Kidney (tissue), 14 donors: ENCODE results near the gene SRD5A3. TPM values are rescaled to one million over a fixed set of nuclear protein-coding genes. Genes with fewer than 3 reads are reported as not detected.
"Not testable (repeated sequence)": the region's sequence is repeated elsewhere in the genome, so short reads cannot be mapped to it uniquely, and the experiment has no call there.

ENCODE experiments used
- DNase-seq, 5 donors: peaks; one replicate each; pipeline ENCODE4 v3.0.0-alpha.2; 2013 to 2020
- FAIRE-seq: peaks from 2 replicates; lab custom pipeline; 2012; peaks lifted over from hg19 to GRCh38; lab: Jason Lieb, UNC
- H3K27ac ChIP-seq, 2 donors: one replicate each; pipeline ENCODE4 v1.7.0; 2013; ENCODE audit warnings: low read depth in 2 of 2, low read length in 2 of 2, inconsistent platforms in 1 of 2
- H3K27me3 ChIP-seq: one replicate; pipeline ENCODE4 v1.7.1; 2013; ENCODE audit warnings: low read length, inconsistent platforms; ENCODE audit not compliant: control insufficient read depth, insufficient read depth
- H3K36me3 ChIP-seq, 3 donors: one replicate each; pipeline versions ENCODE4 v1.7.0 to v1.7.1; 2013; ENCODE audit warnings: low read length in 3 of 3, control low read depth in 1 of 3, inconsistent platforms in 1 of 3; ENCODE audit not compliant: insufficient read depth in 3 of 3, control insufficient read depth in 2 of 3
- H3K4me1 ChIP-seq, 3 donors: one replicate each; pipeline versions ENCODE4 v1.7.0 to v1.7.1; 2013; ENCODE audit warnings: low read length in 3 of 3, inconsistent platforms in 1 of 3, low read depth in 1 of 3; ENCODE audit not compliant: control insufficient read depth in 2 of 3, insufficient read depth in 2 of 3
- H3K4me3 ChIP-seq, 3 donors: one replicate each; pipeline versions ENCODE4 v1.7.0 to v1.8.1; 2013; ENCODE audit warnings: low read length in 3 of 3, control low read depth in 1 of 3, inconsistent platforms in 1 of 3
- H3K9ac ChIP-seq, 3 donors: one replicate each; pipeline versions ENCODE4 v1.7.0 to v1.7.1; 2013; ENCODE audit warnings: low read length in 3 of 3, control low read depth in 1 of 3, inconsistent platforms in 1 of 3
- H3K9me3 ChIP-seq, 3 donors: one replicate each; pipeline versions ENCODE4 v1.7.0 to v1.7.1; 2013; ENCODE audit warnings: low read length in 3 of 3, control low read depth in 1 of 3, inconsistent platforms in 1 of 3; ENCODE audit not compliant: control insufficient read depth in 2 of 3, insufficient read depth in 1 of 3
- intact Hi-C: fragments of 100-400 bp; cut with DNase I; formaldehyde crosslinking; loops from one replicate; pipeline ENCODE4 v1.11.1; 2022
- polyA plus RNA-seq: library from polyadenylated mRNA; stranded (reverse); fragments of 350-450 nt; fragmentation: Illumina TruSeq; extraction: RNeasy Lipid Tissue Mini Kit (QIAGEN cat#74804); gene quantifications from one replicate; pipeline ENCODE4 v1.2.3, GENCODE V29; 2014; ENCODE audit warnings: low read depth, low replicate concordance; ENCODE audit not compliant: insufficient read depth
- total RNA-seq: library from RNA; stranded (reverse); fragmentation: NEBNext Ultra II Directional; extraction: Animal tissue kit (Norgen Biotek cat#: 25700); gene quantifications from one replicate; pipeline ENCODE4 v1.2.1, GENCODE V29; 2021
- TF ChIP-seq, protein P1 (sequence below): IDR thresholded peaks from 3 replicates; pipeline ENCODE4 v1.5.1; 2012; ENCODE audit warnings: mild to moderate bottlenecking, moderate library complexity, borderline replicate concordance; ENCODE audit not compliant: insufficient read depth; ENCODE audit errors: extremely low read depth
- donor health status: control.
- donor health status: control.
- donor health status: control.
- donor health status: control.
- donor health status: control.
- donor health status: DM: yes; HTN: yes; CAD: no.
- donor health status: Normal renal cell carcinoma (clear cell type).

SRD5A3 gene
- total and polyA plus RNA-seq, 2 donors from 2014 or later = 10.6 to 21.5 TPM

DNA sequence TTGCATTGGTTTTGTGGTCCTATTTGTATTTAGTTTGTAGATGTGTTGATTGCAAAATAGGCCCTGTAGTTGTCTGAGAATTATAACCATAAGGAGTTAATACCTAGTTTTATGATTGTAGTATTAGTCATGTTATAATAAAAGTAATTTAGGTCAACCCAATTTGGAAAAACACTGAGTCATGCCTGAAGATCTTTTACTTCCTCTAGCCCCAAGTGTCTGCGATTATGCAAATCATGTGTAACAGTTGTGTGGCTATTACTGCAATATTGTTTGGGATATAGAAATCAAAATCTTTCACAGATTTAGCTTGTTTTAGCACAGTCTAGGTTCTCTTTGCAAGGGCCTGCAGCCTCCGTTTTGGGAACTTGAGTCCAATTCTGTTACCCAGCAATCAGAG lies 12.6 kb downstream of the SRD5A3 start:
- H3K27me3 ChIP-seq = no peaks in the 10 kb centered on the region
- no peak for FAIRE-seq
- peak overlapping the region in 1 of 2 donors; percentile 37 for H3K27ac ChIP-seq

DNA sequence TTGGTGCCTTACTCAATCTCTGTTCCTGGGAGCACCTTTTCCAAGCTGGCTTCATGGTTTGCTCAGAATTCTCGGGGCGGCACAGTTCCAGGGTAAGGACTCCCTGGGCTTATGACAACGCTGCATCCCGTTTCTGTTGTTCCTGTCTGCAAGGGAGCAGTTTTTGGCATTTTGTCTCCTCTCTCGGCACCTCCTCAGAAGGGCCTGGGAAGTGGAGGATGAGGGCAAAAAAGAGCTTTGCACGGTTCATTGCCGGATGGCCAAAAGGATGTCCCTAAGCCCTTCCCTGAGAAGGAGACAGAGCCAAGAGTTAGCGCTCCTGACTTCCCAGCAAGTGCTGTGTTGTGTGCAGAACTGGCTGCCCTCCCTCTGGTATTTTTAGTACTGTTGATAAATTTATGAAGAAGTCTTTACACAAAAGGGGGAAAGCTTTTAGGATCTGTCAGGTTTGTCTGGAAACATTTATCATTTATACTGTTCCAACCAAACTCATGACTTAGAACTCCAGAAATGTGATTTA lies 13.4 kb downstream of the SRD5A3 start:
- TF ChIP-seq, protein P1, sequence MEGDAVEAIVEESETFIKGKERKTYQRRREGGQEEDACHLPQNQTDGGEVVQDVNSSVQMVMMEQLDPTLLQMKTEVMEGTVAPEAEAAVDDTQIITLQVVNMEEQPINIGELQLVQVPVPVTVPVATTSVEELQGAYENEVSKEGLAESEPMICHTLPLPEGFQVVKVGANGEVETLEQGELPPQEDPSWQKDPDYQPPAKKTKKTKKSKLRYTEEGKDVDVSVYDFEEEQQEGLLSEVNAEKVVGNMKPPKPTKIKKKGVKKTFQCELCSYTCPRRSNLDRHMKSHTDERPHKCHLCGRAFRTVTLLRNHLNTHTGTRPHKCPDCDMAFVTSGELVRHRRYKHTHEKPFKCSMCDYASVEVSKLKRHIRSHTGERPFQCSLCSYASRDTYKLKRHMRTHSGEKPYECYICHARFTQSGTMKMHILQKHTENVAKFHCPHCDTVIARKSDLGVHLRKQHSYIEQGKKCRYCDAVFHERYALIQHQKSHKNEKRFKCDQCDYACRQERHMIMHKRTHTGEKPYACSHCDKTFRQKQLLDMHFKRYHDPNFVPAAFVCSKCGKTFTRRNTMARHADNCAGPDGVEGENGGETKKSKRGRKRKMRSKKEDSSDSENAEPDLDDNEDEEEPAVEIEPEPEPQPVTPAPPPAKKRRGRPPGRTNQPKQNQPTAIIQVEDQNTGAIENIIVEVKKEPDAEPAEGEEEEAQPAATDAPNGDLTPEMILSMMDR = no peak
- Histone ChIP-seq H3K27me3 (no peaks in the 10 kb centered on the region), H3K27ac (peak overlapping the region in 1 of 2 donors; percentile 37), H3K9ac (no peak overlapping the region), H3K9me3 (no peaks in the 10 kb centered on the region), H3K4me1 (peaks cover 0 to 5% (median 3%) of the 10 kb centered on the region in 3 donors), H3K4me3 (no peak overlapping the region), H3K36me3 (no peaks in the 10 kb centered on the region)
- intact Hi-C loops = no loop called here
- no peak for FAIRE-seq
- DNase-seq = no peak

More for the DNA sequence above, 12.6 kb downstream of the SRD5A3 start:
- TF ChIP-seq, protein P1 = no peak
- Histone ChIP-seq H3K9ac (no peak overlapping the region), H3K9me3 (no peaks in the 10 kb centered on the region), H3K36me3 (no peaks in the 10 kb centered on the region), H3K4me3 (no peak overlapping the region), H3K4me1 (peaks cover 0 to under 1% (median 0%) of the 10 kb centered on the region in 3 donors)
- no peak for DNase-seq
- intact Hi-C loops = no loop called here

DNA sequence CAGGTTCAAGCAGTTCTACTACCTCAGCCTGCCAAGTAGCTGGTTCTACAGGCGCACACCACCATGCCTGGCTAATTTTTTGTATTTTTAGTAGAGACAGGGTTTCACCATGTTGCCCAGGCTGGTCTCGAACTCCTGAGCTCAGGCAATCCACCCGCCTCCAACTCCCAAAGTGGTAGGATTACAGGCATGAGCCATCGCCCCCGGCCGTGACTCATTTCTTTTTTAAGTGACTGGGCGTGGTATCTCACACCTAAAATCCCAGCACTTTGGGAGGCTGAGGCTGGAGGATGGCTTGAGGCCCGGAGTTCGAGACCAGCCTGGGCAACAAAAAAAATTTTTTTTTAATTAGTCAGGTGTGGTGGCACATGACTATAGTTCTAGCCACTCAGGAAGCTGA lies 16.9 kb downstream of the SRD5A3 start:
- H3K9ac ChIP-seq, DNase-seq, H3K4me1 ChIP-seq, intact Hi-C loops, FAIRE-seq, H3K9me3 ChIP-seq, H3K36me3 ChIP-seq, H3K27me3 ChIP-seq, H3K27ac ChIP-seq, H3K4me3 ChIP-seq: not testable (repeated sequence)

DNA sequence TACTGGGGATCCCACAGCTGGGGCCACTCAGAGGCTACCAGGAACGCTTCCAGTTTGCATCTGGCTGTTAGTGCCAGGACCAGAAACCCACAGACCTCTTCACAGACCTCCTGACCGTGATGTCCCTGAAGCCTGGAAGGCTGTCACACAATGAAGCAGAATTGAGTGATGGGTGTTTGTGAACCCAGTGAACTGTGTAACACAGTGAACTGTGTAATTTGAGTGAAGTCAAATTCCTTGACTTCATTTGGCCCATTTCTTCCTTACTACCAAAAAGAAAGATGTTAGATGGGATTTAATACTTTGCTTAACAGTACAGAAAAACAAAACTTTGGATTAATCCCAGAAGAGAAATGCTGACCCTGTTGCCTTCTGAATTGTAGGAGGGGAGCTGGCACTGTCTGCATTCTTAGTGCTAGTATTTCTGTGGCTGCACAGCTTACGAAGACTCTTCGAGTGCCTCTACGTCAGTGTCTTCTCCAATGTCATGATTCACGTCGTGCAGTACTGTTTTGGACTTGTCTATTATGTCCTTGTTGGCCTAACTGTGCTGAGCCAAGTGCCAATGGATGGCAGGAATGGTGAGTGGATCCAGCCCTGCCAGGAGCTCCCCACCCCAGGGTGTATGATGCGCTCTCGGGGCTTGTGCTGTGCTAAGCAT lies 17.8 kb downstream of the SRD5A3 start:
- TF ChIP-seq, protein P1 = no peak
- Histone ChIP-seq H3K9ac (no peak overlapping the region), H3K27ac (no peak overlapping the region), H3K4me1 (peaks cover 0 to 5% (median 5%) of the 10 kb centered on the region in 3 donors), H3K36me3 (no peaks in the 10 kb centered on the region), H3K9me3 (no peaks in the 10 kb centered on the region), H3K4me3 (no peak overlapping the region), H3K27me3 (no peaks in the 10 kb centered on the region)
- FAIRE-seq (no peak), DNase-seq (peak in 4 of 5 donors; percentile 28 to 70 (median 53))
- intact Hi-C loops = no loop called here
